Non-pigmented ciliary epithelial cell (primary cell): ENCODE data around the gene SIM2.
"Not testable (repeated sequence)": the region's sequence is repeated elsewhere in the genome, so short reads cannot be mapped to it uniquely, and the experiment has no call there.

ENCODE experiments used
- DNase-seq: peaks from one replicate; pipeline ENCODE4 v3.0.0-alpha.2; 2010; ENCODE audit warnings: low read depth

The SIM2 gene, protein sequence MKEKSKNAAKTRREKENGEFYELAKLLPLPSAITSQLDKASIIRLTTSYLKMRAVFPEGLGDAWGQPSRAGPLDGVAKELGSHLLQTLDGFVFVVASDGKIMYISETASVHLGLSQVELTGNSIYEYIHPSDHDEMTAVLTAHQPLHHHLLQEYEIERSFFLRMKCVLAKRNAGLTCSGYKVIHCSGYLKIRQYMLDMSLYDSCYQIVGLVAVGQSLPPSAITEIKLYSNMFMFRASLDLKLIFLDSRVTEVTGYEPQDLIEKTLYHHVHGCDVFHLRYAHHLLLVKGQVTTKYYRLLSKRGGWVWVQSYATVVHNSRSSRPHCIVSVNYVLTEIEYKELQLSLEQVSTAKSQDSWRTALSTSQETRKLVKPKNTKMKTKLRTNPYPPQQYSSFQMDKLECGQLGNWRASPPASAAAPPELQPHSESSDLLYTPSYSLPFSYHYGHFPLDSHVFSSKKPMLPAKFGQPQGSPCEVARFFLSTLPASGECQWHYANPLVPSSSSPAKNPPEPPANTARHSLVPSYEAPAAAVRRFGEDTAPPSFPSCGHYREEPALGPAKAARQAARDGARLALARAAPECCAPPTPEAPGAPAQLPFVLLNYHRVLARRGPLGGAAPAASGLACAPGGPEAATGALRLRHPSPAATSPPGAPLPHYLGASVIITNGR

DNA sequence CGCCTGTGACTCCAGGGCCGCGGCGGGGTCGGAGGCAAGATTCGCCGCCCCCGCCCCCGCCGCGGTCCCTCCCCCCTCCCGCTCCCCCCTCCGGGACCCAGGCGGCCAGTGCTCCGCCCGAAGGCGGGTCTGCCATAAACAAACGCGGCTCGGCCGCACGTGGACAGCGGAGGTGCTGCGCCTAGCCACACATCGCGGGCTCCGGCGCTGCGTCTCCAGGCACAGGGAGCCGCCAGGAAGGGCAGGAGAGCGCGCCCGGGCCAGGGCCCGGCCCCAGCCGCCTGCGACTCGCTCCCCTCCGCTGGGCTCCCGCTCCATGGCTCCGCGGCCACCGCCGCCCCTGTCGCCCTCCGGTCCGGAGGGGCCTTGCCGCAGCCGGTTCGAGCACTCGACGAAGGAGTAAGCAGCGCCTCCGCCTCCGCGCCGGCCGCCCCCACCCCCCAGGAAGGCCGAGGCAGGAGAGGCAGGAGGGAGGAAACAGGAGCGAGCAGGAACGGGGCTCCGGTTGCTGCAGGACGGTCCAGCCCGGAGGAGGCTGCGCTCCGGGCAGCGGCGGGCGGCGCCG is at the start of gene SIM2:
Gene SIM2 (plus strand): TSS at position 135 of the 565 bp plus-strand sequence. CDS start 632 bp downstream, outside the sequence.
- no peak for DNase-seq

DNA sequence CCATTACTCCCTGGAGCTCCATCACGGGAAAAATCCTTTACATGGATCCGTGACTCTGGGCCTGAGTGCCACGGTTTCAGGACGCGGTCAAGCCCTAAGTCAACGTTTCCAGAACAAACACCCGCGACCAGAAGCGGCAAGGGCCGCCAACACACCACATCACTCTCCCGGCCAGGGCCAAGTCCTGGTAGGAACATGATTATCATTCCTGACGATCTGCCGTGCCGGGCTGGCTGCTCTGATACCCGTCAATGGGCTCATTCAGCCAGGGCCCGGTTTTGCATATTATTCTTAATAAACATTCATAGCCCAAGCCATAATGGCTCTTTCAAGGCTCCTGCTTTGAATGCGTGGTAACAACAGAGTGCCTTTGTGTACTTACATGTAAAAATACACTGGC is 44.6 kb upstream of the SIM2 start:
- no peak for DNase-seq

DNA sequence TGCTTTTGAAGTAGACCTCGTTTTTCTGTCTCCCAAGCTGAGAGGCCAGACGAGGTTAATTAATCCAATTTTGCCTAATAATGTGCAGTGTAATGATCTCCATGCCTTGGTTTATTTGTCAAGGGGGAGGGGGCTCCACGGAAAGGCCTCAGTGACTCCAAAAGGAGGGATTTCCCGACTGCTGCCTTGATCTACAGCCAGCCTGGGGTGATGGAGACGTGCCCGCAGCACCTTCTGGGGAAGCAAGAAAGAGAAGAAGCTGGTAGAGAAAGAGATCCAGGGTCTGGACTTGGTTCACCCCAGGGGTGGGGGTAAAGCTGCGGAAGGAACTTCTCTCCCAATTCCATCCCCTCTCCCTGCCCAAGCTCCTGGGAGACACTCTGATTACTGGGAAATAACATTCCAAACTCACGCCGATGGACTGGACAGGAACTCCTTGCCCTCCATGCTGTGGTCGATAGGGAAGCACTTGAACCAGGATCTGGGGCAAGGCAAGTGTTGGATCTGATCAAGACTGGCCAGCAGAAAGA is 44.1 kb upstream of the SIM2 start:
- DNase-seq = no peak

DNA sequence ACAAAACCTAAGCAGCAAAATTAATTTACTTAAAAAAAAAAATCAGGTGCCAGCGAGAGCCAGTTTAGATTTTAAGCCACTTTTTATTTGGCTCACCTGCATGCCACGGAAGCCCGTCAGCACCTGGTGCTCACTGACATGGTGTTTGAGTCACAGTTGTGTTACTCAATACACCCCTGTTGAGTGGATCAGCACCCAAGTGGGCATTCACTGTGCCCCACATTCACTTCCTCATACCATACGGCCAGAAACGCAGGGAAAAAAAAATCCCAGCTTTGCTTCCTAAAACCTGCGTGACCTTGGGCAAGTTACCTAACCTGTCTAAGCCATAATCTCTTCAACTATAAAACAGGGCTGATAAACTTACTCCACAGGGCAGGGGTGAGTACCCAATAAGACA is 42.8 kb upstream of the SIM2 start:
- no peak for DNase-seq

DNA sequence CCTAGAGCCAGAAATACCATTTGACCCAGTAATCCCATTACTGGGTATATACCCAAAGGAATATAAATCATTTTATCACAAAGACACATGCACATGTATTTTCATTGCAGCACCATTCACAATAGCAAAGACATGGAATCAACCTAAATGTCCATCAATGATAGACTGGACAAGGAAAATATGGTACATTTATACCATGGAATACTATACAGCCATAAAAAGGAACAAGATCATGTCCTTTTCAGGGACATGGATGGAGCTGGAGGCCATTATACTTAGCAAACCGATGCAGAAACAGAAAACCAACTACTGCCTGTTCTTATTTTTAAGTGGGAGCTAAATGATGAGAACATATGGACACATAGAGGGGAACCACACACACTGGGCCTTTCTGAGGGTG is 41.6 kb upstream of the SIM2 start:
- DNase-seq = not testable (repeated sequence)

DNA sequence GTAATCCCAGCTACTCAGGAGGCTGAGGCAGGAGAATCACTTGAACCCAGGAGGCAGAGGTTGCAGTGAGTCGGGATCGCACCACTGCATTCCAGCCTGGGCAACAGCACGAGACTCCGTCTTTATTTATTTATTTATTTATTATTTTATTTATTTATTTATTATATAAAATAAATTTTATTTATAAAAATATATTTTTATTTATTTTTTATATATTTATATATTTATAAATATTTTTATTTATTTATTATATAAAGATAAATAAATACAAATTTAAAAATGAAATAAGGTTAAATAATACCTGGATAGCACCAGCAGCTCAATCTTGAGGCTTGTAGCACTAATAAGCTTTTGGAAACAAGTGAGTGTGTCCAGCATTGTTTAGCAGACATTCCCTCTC is 40.9 kb upstream of the SIM2 start:
- no peak for DNase-seq

DNA sequence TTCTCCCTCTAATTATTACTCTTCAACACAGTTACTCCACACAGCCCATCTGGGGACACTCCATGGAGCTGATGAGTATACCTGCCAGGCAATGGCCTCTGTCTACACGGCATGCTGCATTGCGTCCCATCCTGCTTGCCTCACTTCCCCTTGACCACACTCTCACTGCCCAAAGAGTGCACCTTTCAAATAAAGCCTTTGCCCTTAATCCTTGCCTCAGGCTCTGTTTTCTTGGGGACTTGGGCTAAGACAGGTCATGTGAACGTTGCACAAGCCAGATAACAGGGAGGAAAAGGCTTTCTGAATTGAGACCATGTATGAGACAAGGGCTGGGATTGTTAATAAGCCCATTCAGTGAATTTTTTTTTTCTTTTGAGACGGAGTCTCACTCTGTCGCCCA is 40.0 kb upstream of the SIM2 start:
- no peak for DNase-seq

DNA sequence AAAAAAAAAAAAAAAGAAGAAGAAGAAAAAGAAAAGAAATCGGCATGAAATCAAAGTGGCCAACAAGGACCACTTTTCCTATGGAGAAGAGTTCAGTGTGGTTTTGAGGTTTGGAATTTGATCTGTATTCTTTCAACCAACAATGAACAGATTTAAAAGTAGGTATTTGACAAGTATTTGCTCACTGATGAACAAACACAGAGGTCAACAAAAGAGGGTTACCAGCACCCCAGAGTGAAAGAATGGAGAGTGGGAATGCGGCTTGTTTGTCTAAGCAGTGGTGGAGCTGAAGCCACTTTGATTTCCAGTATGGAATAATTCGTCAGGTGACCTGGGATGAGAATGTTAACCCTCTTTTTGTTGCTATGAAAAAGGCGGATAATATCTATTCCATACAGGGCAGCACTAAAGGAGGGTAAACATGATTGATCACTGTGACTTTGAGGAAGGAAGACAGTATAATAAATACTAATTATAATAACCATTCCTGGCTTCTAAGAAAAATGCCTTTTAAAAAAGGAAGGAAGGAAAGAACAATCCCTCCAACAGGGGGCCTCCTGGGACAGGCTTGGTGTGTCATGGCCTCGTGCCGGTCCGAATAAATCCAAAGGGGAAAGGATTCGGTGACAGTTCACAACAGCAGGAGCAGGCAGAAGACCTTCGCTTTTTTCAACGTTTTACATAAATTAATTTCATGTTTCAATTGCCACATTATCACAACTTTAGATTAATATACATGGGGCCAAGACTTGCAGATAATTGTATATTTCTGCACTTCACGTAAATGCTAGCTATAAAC is 37.2 kb upstream of the SIM2 start:
- DNase-seq = no peak

DNA sequence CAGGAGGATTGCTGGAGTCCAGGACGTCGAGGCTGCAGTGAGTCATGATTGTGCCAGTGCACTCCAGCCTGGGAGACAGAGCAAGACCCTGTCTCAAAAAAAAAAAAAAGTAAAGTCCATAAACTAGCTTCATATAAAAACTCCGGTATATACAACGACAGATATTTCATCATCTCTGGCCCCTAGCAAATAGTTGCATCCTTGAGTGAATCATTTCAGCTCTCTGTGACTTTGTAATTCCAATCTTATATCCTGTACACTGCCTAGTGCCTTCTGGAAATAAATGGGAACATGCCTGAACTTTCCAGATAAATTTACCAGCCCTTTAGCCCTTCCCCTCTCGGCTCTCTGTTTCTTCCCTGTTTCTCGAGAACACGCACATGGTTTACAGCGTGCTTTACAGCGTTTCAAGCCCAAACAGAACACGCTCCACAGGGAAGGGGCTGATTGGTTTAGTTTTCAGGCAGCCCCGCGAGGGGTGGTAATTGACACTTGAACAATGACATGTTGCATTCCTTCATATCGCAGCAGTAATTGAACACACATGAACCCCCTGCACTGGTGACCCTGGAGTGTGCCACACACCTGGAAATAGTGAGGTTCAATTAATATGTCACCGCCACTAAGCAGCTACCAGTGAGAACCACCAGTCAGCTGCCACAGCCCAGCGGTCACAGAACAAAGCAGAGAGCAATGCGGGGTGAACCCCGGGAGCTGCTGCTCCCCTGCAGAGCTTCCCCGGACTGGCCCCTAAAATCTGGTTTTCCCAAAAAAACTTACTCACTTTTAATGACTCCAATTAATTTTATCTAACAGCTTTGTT is 35.7 kb upstream of the SIM2 start:
- DNase-seq = no peak

DNA sequence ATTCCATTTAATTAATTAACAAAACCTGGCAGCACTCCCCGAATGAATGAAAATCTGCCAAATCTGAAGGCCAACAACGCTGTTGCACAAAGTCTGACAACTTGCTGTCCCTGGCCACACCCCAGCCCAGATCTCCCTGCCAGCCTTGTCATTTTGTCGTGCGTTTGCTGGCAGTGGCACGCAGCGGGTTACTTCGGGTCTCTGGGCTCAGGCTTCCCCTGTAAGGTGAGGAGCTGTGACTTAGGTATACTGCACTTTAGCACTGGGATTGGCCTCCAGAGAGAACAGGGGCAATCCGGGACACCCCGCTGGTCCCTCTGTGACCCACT is 34.3 kb upstream of the SIM2 start:
- no peak for DNase-seq

DNA sequence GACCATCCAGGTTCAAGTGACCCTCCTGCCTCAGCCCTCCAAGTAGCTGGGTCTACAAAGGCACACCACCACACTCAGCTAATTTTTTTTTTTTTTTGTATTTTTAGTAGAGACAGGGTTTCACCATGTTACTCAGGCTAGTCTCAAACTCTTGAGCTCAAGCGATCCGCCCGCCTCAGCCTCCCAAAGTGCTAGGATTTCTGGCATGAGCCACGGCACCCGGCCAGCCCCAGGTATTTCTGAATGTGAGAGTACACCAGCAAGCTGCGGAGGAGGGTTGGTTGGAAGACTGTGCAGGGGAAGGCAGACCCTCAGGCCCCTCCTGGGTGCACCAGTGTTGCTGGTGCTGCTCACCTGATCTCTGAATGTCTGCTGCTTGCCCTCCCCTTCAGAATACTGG is 33.1 kb upstream of the SIM2 start:
- DNase-seq = no peak

DNA sequence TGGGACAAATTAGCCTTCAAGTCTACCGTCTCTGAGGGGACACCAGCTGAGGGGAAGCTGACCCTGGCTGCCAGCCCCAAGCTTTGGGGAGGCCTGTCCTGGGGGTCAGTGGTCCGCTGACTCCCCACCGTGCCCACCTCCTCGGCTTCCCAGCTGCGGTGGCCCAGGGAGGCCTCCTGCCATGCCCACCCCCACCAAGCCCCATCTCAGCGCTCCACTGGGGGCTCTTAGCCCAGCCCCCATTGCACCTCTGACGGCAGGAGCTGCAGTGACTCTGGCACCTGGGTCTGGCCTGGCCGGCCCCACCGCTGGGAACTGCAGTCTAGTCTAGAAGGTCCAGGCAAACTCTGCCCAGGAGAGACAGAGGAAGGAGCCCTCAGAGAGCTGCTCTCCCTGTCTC is 30.2 kb upstream of the SIM2 start:
- DNase-seq = no peak

DNA sequence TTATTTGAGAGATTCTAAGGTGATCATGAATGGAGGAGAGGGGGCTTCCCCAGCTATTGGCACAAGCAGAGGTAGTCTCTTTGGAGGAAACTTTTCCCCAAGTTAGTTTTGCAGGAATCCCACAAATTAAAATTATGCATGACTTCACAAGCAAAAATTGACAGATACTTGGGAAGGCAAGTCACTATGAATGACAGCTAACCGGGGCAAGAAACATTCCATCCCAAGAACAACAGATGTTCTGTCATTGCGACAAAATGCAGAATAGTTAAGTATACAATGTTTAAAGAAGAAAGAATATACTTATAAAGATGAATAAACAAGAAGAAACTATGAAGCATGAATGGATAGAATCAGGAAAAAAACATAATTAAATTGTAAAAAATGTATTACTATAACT is 27.1 kb upstream of the SIM2 start:
- no peak for DNase-seq

DNA sequence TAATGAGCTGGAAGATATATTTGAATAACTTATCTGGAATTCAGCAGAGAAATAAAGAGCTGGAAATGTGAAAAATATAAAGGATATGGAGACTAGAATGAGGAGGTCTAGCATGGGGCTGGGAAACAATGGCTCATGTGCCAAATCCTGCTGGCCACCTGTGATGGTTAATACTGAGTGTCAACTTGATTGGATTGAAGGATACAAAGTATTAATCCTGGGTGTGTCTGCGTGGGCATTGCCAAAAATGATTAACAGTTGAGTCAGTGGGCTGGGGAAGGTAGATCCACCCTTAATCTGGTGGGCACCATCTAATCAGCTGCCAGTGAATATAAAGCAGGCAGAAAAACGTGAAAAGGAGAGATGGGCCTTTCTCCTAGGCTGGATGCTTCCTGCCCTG is 26.6 kb upstream of the SIM2 start:
- DNase-seq = not testable (repeated sequence)

DNA sequence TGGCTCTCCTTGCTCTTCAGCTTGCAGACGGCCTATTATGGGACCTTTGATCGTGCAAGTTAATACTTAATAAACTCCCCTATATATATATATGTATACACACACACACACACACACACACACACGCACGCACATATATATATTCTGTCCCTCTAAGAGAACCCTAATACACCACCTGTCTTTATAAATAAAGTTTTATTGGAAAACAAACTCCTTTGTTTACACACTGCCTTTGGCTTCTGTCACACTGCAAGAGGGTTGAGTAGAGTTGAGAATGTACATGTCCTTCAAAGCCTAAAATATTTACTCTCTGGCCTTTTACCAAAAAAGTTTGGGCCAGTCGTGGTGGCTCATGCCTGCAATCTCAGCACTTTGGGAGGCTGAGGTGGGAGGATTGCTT is 26.2 kb upstream of the SIM2 start:
- no peak for DNase-seq

DNA sequence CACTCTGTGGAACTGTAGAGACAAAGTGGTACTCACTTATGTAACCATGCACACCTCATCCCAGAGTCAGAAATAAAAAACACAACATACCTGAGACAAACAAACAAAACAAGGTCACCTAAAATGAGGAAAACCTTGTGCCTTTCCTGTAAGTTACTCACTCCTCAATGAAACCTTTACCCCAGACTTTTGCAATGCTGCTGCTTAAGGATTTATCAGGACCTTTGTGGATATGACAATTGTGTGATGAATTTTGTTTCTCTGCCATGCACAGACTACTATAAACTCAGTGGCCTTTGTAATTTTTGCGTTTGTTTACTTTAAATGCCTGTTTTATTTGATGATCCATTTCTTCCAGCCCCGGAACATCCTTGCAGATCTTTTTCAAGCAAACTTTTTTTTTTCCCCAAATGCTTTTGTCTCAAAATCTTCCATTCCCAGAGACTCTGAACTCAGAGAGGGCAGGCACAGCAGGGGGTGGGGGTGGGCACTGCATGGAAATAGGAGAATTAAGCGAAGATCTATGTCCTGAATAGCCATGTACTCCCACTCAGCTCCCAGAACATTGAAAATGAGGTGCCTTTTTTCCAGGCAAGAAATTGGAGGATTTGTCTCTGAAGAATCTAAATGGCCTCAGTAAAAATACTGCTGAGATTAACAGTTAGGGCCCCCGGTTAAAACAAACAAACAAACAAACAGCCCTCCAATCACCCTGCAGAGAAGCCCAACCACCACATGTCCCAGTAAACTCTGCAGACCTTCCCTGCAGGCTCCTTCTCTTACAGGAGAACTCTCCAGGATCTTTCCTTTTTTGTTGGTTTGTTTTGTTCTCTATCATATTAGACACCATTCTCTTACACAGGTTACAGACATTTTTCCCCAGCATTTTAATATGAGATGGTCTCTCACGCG is 22.6 kb upstream of the SIM2 start:
- DNase-seq = no peak

DNA sequence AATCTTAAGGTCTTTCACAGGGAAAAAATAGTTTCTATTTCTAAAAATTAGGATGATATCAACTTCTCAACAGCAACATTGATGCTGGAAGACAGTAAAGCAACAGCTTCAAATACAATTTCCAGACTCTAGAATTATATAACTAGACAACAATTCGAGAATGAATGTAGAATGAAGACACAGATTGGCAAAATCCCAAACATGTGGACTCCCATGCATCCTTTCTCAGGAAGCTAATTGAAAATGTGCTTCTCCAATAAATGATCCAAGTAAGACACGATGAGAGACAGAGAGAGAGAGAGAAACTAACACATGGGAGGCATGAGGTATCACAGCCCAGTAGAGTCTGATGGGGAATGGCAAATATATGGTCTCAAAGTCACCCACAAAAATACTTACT is 21.5 kb upstream of the SIM2 start:
- DNase-seq = no peak

DNA sequence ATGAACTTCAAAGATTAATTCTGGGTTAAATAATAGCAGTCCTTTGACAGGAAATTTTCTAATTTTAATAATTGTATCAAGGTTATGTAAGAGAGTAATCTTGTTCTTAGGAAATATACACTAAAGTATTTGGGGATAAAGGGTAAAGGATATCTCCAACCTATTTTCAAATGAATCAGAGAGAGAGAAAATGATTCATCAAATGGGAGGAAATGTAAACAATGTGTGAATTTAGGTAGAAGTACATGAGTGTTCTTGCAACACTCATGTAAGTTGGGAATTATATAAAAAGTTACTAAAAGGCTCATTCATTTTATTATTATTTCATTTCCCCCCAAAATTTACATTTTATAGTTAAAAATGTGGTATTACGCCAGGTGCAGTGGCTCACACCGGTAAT is 20.4 kb upstream of the SIM2 start:
- DNase-seq = no peak

DNA sequence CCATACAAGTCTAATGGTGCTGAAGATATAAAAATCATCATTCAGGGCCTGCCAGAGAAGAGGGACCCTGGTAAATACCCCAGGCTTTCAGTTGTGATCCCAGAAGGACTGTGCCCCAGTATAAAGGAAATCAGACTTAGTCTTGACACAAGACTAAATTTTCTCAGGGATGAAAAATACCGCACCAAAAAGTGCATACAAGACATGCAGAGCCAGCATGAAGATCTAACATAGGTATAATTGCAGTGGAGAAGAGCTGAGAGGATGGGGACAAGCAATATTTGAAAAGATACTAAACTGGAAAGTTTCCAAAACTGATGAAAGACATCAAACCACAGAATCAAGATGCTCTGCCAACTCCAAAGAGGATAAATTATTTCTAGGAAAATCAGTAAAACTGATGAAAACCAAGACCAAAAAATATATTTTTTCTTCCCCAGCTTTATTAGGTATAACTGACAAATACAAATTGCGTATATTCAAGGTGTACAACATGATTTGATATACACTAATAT is 17.7 kb upstream of the SIM2 start:
- no peak for DNase-seq
